T-helper 17 cell (primary cell): ENCODE measurements around the gene CCBE1. TPM values are rescaled to one million over a fixed set of nuclear protein-coding genes. Genes with fewer than 3 reads are reported as not detected.

Experiments used
- ATAC-seq: fragments of 150-1000 bp; cut with Tn5 transposase; 2 replicates; pipeline ENCODE4 v1.10.0; 2021; ENCODE audit warnings: mild to moderate bottlenecking, moderate library complexity
- DNase-seq, 3 donors: peaks; one replicate each; pipeline versions ENCODE4 v3.0.0 to v3.0.0-alpha.2; 2020 to 2021
- H3K9me3 ChIP-seq: one replicate; pipeline ENCODE4 v1.7.0; 2013; ENCODE audit warnings: low read length, mild to moderate bottlenecking; ENCODE audit not compliant: control insufficient read depth, poor library complexity, severe bottlenecking
- H3K27ac Mint-ChIP-seq: one replicate; pipeline ENCODE4 v1.8.0; 2022; ENCODE audit warnings: mild to moderate bottlenecking, moderate library complexity, mixed read lengths
- H3K27me3 Mint-ChIP-seq: one replicate; pipeline ENCODE4 v1.8.0; 2022; ENCODE audit warnings: mixed read lengths
- H3K36me3 Mint-ChIP-seq: one replicate; pipeline ENCODE4 v1.8.0; 2022; ENCODE audit warnings: low read depth, mixed read lengths
- H3K4me1 Mint-ChIP-seq: one replicate; pipeline ENCODE4 v1.8.0; 2022; ENCODE audit warnings: mild to moderate bottlenecking, mixed read lengths
- H3K4me3 Mint-ChIP-seq: one replicate; pipeline ENCODE4 v1.8.0; 2022; ENCODE audit warnings: mild to moderate bottlenecking, moderate library complexity, mixed read lengths
- total RNA-seq, 4 donors: library from RNA in 2 of 4; stranded (reverse) in 2 of 4; gene quantifications; one replicate each; pipeline ENCODE4 v1.2.3 and lab custom pipeline; 2022 to 2026

The CCBE1 gene
- total RNA-seq, 2 donors from 2014 or later, result not detected

GRCh38 chr18:59706499-59706898, 9.3 kb upstream of the CCBE1 start:
- no peak overlapping the region for H3K4me3 Mint-ChIP-seq
- H3K27ac Mint-ChIP-seq, result no peak overlapping the region
- H3K9me3 ChIP-seq, result no peaks in the 10 kb centered on the region
- no peaks in the 10 kb centered on the region for H3K4me1 Mint-ChIP-seq
- ATAC-seq (no peak), DNase-seq (no peak)
- peaks cover 7% of the 10 kb centered on the region for H3K27me3 Mint-ChIP-seq
- H3K36me3 Mint-ChIP-seq, result no peaks in the 10 kb centered on the region

GRCh38 chr18:59705145-59705544, 7.9 kb upstream of the CCBE1 start:
- no peak for DNase-seq
- H3K27ac Mint-ChIP-seq, result no peak overlapping the region
- H3K4me3 Mint-ChIP-seq, result no peak overlapping the region
- peaks cover 20% of the 10 kb centered on the region for H3K27me3 Mint-ChIP-seq
- no peaks in the 10 kb centered on the region for H3K36me3 Mint-ChIP-seq
- peaks cover 2% of the 10 kb centered on the region for H3K4me1 Mint-ChIP-seq
- H3K9me3 ChIP-seq, result no peaks in the 10 kb centered on the region
- no peak for ATAC-seq

GRCh38 chr18:59704146-59704545, 6.9 kb upstream of the CCBE1 start:
- Mint-ChIP-seq H3K36me3 (no peaks in the 10 kb centered on the region), H3K4me3 (no peak overlapping the region), H3K27ac (no peak overlapping the region), H3K4me1 (peaks cover 2% of the 10 kb centered on the region), H3K27me3 (peaks cover 25% of the 10 kb centered on the region)
- no peaks in the 10 kb centered on the region for H3K9me3 ChIP-seq
- no peak for DNase-seq
- no peak for ATAC-seq

GRCh38 chr18:59701272-59701671, 4.0 kb upstream of the CCBE1 start:
- ATAC-seq (no peak), DNase-seq (no peak)
- Mint-ChIP-seq H3K27me3 (peaks cover 45% of the 10 kb centered on the region), H3K4me3 (no peak overlapping the region), H3K4me1 (peaks cover 6% of the 10 kb centered on the region), H3K27ac (no peak overlapping the region), H3K36me3 (peaks cover under 1% of the 10 kb centered on the region)
- no peaks in the 10 kb centered on the region for H3K9me3 ChIP-seq

- no peak for ATAC-seq
- Mint-ChIP-seq H3K27me3 (peaks cover 52% of the 10 kb centered on the region), H3K36me3 (peaks cover 5% of the 10 kb centered on the region), H3K4me1 (peaks cover 8% of the 10 kb centered on the region), H3K4me3 (no peak overlapping the region), H3K27ac (no peak overlapping the region)
- no peak for DNase-seq
- no peaks in the 10 kb centered on the region for H3K9me3 ChIP-seq
Observed at GRCh38 chr18:59700535-59700967, 3.3 kb upstream of the CCBE1 start.

- Mint-ChIP-seq H3K27me3 (peaks cover 58% of the 10 kb centered on the region), H3K4me3 (no peak overlapping the region), H3K27ac (no peak overlapping the region), H3K36me3 (peaks cover 5% of the 10 kb centered on the region), H3K4me1 (peaks cover 8% of the 10 kb centered on the region)
- ATAC-seq (no peak), DNase-seq (no peak)
- H3K9me3 ChIP-seq, result no peaks in the 10 kb centered on the region
Observed at GRCh38 chr18:59699750-59700534, 2.7 kb upstream of the CCBE1 start.

GRCh38 chr18:59699061-59699460, 1.8 kb upstream of the CCBE1 start:
- no peak overlapping the region for H3K27ac Mint-ChIP-seq
- H3K27me3 Mint-ChIP-seq, result peaks cover 67% of the 10 kb centered on the region
- ATAC-seq, result no peak
- no peaks in the 10 kb centered on the region for H3K9me3 ChIP-seq
- DNase-seq, result no peak
- H3K36me3 Mint-ChIP-seq, result peaks cover 5% of the 10 kb centered on the region
- no peak overlapping the region for H3K4me3 Mint-ChIP-seq
- peaks cover 8% of the 10 kb centered on the region for H3K4me1 Mint-ChIP-seq

GRCh38 chr18:59696311-59697235, 650 bp downstream of the CCBE1 start:
- H3K9me3 ChIP-seq, result no peaks in the 10 kb centered on the region
- ATAC-seq (no peak), DNase-seq (no peak)
- Mint-ChIP-seq H3K27me3 (peaks cover 67% of the 10 kb centered on the region), H3K4me1 (peaks cover 8% of the 10 kb centered on the region), H3K4me3 (peak overlapping the region; percentile 8), H3K36me3 (peaks cover 5% of the 10 kb centered on the region), H3K27ac (no peak overlapping the region)

GRCh38 chr18:59695551-59695950, 1.7 kb downstream of the CCBE1 start:
- Mint-ChIP-seq H3K27ac (no peak overlapping the region), H3K4me1 (peaks cover 7% of the 10 kb centered on the region), H3K36me3 (peaks cover 5% of the 10 kb centered on the region), H3K4me3 (no peak overlapping the region), H3K27me3 (peaks cover 57% of the 10 kb centered on the region)
- DNase-seq (no peak), ATAC-seq (no peak)
- no peaks in the 10 kb centered on the region for H3K9me3 ChIP-seq

- Mint-ChIP-seq H3K36me3 (peaks cover 5% of the 10 kb centered on the region), H3K27ac (no peak overlapping the region), H3K27me3 (peaks cover 49% of the 10 kb centered on the region), H3K4me1 (peaks cover 6% of the 10 kb centered on the region), H3K4me3 (no peak overlapping the region)
- ATAC-seq, result no peak
- no peaks in the 10 kb centered on the region for H3K9me3 ChIP-seq
- DNase-seq, result no peak
Observed at GRCh38 chr18:59694824-59695223, 2.4 kb downstream of the CCBE1 start.

- H3K36me3 Mint-ChIP-seq, result peaks cover 5% of the 10 kb centered on the region
- H3K27ac Mint-ChIP-seq, result no peak overlapping the region
- ATAC-seq (no peak), DNase-seq (no peak)
- no peak overlapping the region for H3K4me3 Mint-ChIP-seq
- H3K9me3 ChIP-seq, result no peaks in the 10 kb centered on the region
- H3K4me1 Mint-ChIP-seq, result peaks cover 4% of the 10 kb centered on the region
- peaks cover 33% of the 10 kb centered on the region for H3K27me3 Mint-ChIP-seq
Observed at GRCh38 chr18:59691996-59692395, 5.2 kb downstream of the CCBE1 start.

- H3K9me3 ChIP-seq, result no peaks in the 10 kb centered on the region
- ATAC-seq (no peak), DNase-seq (no peak)
- Mint-ChIP-seq H3K27ac (no peak overlapping the region), H3K27me3 (peaks cover 26% of the 10 kb centered on the region), H3K36me3 (peaks cover 2% of the 10 kb centered on the region), H3K4me1 (no peaks in the 10 kb centered on the region), H3K4me3 (no peak overlapping the region)
Observed at GRCh38 chr18:59690996-59691395, 6.2 kb downstream of the CCBE1 start.

GRCh38 chr18:59690186-59690982, 6.8 kb downstream of the CCBE1 start:
- no peaks in the 10 kb centered on the region for H3K9me3 ChIP-seq
- ATAC-seq, result no peak
- H3K27me3 Mint-ChIP-seq, result peaks cover 20% of the 10 kb centered on the region
- H3K4me3 Mint-ChIP-seq, result no peak overlapping the region
- no peaks in the 10 kb centered on the region for H3K4me1 Mint-ChIP-seq
- DNase-seq, result no peak
- H3K27ac Mint-ChIP-seq, result no peak overlapping the region
- H3K36me3 Mint-ChIP-seq, result no peaks in the 10 kb centered on the region
